K562 (cell line): Measurements from ENCODE around the gene RRAD. TPM values are rescaled to one million over a fixed set of nuclear protein-coding genes. Genes with fewer than 3 reads are reported as not detected.
A peak's percentile ranks its signal among the peaks of the same experiment; 100 is the strongest.

ENCODE experiments used
- BRCA1 ChIP-seq, 2 experiments: fragments of 450-650 bp in 1 of 2; sonication (generic) in 1 of 2; formaldehyde crosslinking in 1 of 2; IDR thresholded peaks; 2 replicates each; pipeline versions ENCODE4 v1.5.0 to v1.6.1; 2017 to 2020; ENCODE audit warnings: mild to moderate bottlenecking in 1 of 2, missing genetic modification reagents in 1 of 2
- BRD9 ChIP-seq: fragments of 450-650 bp; IDR thresholded peaks from 2 replicates; pipeline ENCODE4 v1.6.1; 2018; ENCODE audit warnings: low read depth; ENCODE audit not compliant: partially characterized antibody
- FOXA3 ChIP-seq, 2 experiments: fragments of 450-650 bp in 1 of 2; sonication (generic) in 1 of 2; formaldehyde crosslinking; IDR thresholded peaks in 1 of 2; conservative IDR thresholded peaks in 1 of 2; 2 replicates each; pipeline versions ENCODE4 v1.4.0 to v1.8.0; 2020 to 2022; ENCODE audit warnings: mild to moderate bottlenecking in 2 of 2, missing genetic modification reagents in 1 of 2
- HNRNPUL1 ChIP-seq: fragments of 200-400 bp; formaldehyde crosslinking; IDR thresholded peaks from 2 replicates; pipeline ENCODE4 v1.6.1; 2017; ENCODE audit warnings: low read length
- JUND ChIP-seq, 2 experiments: IDR thresholded peaks; 2 replicates in 1 of 2; 3 replicates in 1 of 2; pipeline ENCODE4 v1.6.1; 2011; ENCODE audit warnings: borderline replicate concordance in 2 of 2, low read depth in 2 of 2, low read length in 2 of 2, improper control_type of control experiment in 1 of 2, missing biosample characterization in 1 of 2, missing genetic modification characterization in 1 of 2, missing genetic modification reagents in 1 of 2
- MAZ ChIP-seq, 2 experiments: fragments of 450-650 bp in 1 of 2; sonication (generic) in 1 of 2; formaldehyde crosslinking; IDR thresholded peaks in 1 of 2; conservative IDR thresholded peaks in 1 of 2; 2 replicates each; pipeline versions ENCODE4 v1.4.0 to v1.5.0; 2020; ENCODE audit warnings: mild to moderate bottlenecking in 1 of 2, missing genetic modification reagents in 1 of 2
- MCM3 ChIP-seq: fragments of 450-650 bp; IDR thresholded peaks from 2 replicates; pipeline ENCODE4 v1.6.1; 2016
- NBN ChIP-seq: fragments of 450-650 bp; IDR thresholded peaks from 2 replicates; pipeline ENCODE4 v1.6.1; 2016; ENCODE audit warnings: low read depth, mild to moderate bottlenecking
- NFE2L1 ChIP-seq: fragments of 450-650 bp; IDR thresholded peaks from 2 replicates; pipeline ENCODE4 v1.6.1; 2016; ENCODE audit warnings: missing genetic modification characterization, low read depth, mild to moderate bottlenecking, missing compliant biosample characterization, moderate library complexity, borderline replicate concordance
- NFIC ChIP-seq: fragments of 450-650 bp; IDR thresholded peaks from 2 replicates; pipeline ENCODE4 v1.6.1; 2017; ENCODE audit warnings: mild to moderate bottlenecking, inconsistent platforms
- PHF8 ChIP-seq: fragments of 200-600 bp; sonication (generic); IDR thresholded peaks from 2 replicates; pipeline ENCODE4 v1.6.1; 2012; ENCODE audit warnings: mixed run types, mild to moderate bottlenecking, inconsistent platforms, low read length, moderate library complexity, borderline replicate concordance
- STAT5B ChIP-seq: fragments of 250-450 bp; sonication (Bioruptor Pico); IDR thresholded peaks from 2 replicates; pipeline ENCODE4 v1.8.0; 2021; ENCODE audit warnings: mild to moderate bottlenecking, inconsistent platforms
- U2AF2 ChIP-seq: fragments of 200-400 bp; formaldehyde crosslinking; optimal IDR thresholded peaks from 2 replicates; pipeline ENCODE3; 2017; ENCODE audit warnings: low read depth, mild to moderate bottlenecking, low read length
- XRCC5 ChIP-seq: fragments of 200-400 bp; formaldehyde crosslinking; IDR thresholded peaks from 2 replicates; pipeline ENCODE4 v1.6.1; 2017; ENCODE audit warnings: low read depth, mild to moderate bottlenecking, low read length
- ZNF133 ChIP-seq: fragments of 250-450 bp; sonication (Bioruptor Pico); IDR thresholded peaks from 2 replicates; pipeline ENCODE4 v1.4.0; 2020; ENCODE audit warnings: mild to moderate bottlenecking
- ZNF217 ChIP-seq: sonication (generic); formaldehyde crosslinking; IDR thresholded peaks from 2 replicates; pipeline ENCODE4 v1.8.0; 2022; ENCODE audit warnings: mild to moderate bottlenecking, missing genetic modification reagents
- ZNF316 ChIP-seq: fragments of 450-650 bp; IDR thresholded peaks from 2 replicates; pipeline ENCODE4 v1.6.1; 2016
- polyA plus RNA-seq, 8 experiments: library from polyadenylated mRNA; depleted of rRNA in 4 of 8; stranded (reverse) in 5 of 8; unstranded in 3 of 8; fragments of >200 nt; fragmentation: Nextera tagmentation in 2 of 8; fragmentation: Illumina TruSeq in 1 of 8; extraction: Ambion mirVana in 2 of 8; extraction: Trizol in 1 of 8; gene quantifications; 2 replicates each; pipeline versions ENCODE4 v1.2.1 to v1.2.3, GENCODE V29; 2011 to 2014; ENCODE audit warnings: inconsistent platforms in 1 of 8, missing spikeins in 1 of 8
- total RNA-seq, 7 experiments: library from RNA; depleted of rRNA in 6 of 7; stranded (reverse); fragments of >200 nt in 6 of 7; fragmentation: Illumina TruSeq in 2 of 7; extraction: Trizol in 2 of 7; gene quantifications; 2 replicates each; pipeline versions ENCODE4 v1.2.1 to v1.2.3, GENCODE V29; 2011 to 2021; ENCODE audit warnings: low replicate concordance in 1 of 7
- TF ChIP-seq, protein P1 (sequence below): fragments of 250-450 bp; sonication (Bioruptor Pico); IDR thresholded peaks from 2 replicates; pipeline ENCODE4 v1.8.0; 2022; ENCODE audit warnings: moderate library complexity, mild to moderate bottlenecking, inconsistent platforms
- TF ChIP-seq, protein P2 (sequence below): sonication (generic); formaldehyde crosslinking; IDR thresholded peaks from 2 replicates; pipeline ENCODE4 v1.8.1; 2023; ENCODE audit warnings: missing genetic modification reagents, mild to moderate bottlenecking, borderline replicate concordance
- TF ChIP-seq, protein P3 (sequence below): fragments of 450-650 bp; IDR thresholded peaks from 2 replicates; pipeline ENCODE4 v1.6.1; 2016; ENCODE audit warnings: antibody characterized with exemption

RRAD gene
- total and polyA plus RNA-seq, 9 of the 15 experiments (the other 6 are each of a cell fraction or from before 2014, with no cell fraction given) = 0.09 to 0.20 (median 0.13) TPM; not detected in 5

DNA sequence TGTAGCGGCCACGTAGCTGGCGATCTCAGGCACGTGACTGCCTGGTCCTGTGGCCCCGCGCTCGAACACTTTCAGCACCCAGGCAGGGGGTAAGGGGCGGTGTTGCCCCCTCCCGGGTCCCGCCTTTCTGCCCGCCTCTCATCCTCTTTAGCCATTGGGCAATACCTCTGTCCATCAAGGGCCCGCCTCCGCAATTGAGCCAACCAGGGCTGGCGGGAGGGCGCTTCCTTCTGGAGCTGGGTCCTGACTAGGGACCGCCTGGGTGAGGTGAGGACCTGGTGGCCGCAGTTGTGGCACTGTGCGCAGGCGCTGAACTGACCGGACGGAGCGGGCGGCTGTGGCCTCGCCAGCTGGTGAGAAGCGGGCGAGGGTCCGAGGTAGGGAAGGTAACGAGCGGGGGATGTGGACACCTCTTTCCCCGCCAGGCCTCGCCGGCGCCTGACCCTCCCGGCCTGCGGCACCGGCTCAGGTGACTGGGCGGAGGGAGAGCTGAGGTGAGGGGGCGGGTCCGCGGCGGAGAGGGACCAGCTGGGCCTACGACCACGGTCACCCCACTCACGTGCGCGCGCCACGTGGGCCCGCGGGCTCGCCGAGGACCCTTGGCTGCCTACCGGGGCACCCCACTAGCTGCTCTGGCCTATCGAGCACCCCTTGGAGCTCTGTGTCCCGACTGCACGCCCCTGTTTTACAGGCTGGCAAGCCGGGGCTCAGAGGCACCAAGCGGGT, 44.9 kb downstream of the RRAD start, which contains the start of gene PDP2 (continued):
- TF ChIP-seq, protein P1, sequence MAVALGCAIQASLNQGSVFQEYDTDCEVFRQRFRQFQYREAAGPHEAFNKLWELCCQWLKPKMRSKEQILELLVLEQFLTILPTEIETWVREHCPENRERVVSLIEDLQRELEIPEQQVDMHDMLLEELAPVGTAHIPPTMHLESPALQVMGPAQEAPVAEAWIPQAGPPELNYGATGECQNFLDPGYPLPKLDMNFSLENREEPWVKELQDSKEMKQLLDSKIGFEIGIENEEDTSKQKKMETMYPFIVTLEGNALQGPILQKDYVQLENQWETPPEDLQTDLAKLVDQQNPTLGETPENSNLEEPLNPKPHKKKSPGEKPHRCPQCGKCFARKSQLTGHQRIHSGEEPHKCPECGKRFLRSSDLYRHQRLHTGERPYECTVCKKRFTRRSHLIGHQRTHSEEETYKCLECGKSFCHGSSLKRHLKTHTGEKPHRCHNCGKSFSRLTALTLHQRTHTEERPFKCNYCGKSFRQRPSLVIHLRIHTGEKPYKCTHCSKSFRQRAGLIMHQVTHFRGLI (CRISPR knock-in tag) = no peak
- TF ChIP-seq NFIC (peak; percentile 70), ZNF217 (CRISPR knock-in tag) (no peak), U2AF2 (no peak), FOXA3 (CRISPR knock-in tag; conservative IDR thresholded peaks at IDR 0.05 in 1 of 2, IDR thresholded peaks at IDR 0.05 in 1 of 2) (0 out of 4 replicates have a peak, but pooled peaks of 1 of the 2 experiments have one; percentile 36), NFE2L1 (tag) (no peak), PHF8 (peak; percentile 77; the same call in 1 of the 2 replicates), XRCC5 (no peak), BRD9 (no peak), STAT5B (CRISPR knock-in tag) (no peak), ZNF133 (no peak), MCM3 (no peak), ZNF316 (no peak), BRCA1 (IDR thresholded peaks at IDR 0.05) (no peak), BRCA1 (CRISPR knock-in tag; IDR thresholded peaks at IDR 0.05) (no peak), NBN (peak; percentile 28; the same call in 1 of the 2 replicates), JUND (IDR thresholded peaks at IDR 0.05; ENCODE audit: borderline replicate concordance, low read depth, low read length) (0 out of 2 replicates have a peak, but pooled peaks have one; percentile 6), JUND (tag; IDR thresholded peaks at IDR 0.05; ENCODE audit: borderline replicate concordance, low read depth, low read length) (no peak), MAZ (CRISPR knock-in tag; conservative IDR thresholded peaks at IDR 0.05 in 1 of 2, IDR thresholded peaks at IDR 0.05 in 1 of 2) (peak; percentile 44 to 79), HNRNPUL1 (no peak)
- TF ChIP-seq, protein P2, sequence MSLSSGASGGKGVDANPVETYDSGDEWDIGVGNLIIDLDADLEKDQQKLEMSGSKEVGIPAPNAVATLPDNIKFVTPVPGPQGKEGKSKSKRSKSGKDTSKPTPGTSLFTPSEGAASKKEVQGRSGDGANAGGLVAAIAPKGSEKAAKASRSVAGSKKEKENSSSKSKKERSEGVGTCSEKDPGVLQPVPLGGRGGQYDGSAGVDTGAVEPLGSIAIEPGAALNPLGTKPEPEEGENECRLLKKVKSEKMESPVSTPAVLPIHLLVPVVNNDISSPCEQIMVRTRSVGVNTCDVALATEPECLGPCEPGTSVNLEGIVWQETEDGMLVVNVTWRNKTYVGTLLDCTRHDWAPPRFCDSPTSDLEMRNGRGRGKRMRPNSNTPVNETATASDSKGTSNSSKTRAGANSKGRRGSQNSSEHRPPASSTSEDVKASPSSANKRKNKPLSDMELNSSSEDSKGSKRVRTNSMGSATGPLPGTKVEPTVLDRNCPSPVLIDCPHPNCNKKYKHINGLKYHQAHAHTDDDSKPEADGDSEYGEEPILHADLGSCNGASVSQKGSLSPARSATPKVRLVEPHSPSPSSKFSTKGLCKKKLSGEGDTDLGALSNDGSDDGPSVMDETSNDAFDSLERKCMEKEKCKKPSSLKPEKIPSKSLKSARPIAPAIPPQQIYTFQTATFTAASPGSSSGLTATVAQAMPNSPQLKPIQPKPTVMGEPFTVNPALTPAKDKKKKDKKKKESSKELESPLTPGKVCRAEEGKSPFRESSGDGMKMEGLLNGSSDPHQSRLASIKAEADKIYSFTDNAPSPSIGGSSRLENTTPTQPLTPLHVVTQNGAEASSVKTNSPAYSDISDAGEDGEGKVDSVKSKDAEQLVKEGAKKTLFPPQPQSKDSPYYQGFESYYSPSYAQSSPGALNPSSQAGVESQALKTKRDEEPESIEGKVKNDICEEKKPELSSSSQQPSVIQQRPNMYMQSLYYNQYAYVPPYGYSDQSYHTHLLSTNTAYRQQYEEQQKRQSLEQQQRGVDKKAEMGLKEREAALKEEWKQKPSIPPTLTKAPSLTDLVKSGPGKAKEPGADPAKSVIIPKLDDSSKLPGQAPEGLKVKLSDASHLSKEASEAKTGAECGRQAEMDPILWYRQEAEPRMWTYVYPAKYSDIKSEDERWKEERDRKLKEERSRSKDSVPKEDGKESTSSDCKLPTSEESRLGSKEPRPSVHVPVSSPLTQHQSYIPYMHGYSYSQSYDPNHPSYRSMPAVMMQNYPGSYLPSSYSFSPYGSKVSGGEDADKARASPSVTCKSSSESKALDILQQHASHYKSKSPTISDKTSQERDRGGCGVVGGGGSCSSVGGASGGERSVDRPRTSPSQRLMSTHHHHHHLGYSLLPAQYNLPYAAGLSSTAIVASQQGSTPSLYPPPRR = no peak
- TF ChIP-seq, protein P3, sequence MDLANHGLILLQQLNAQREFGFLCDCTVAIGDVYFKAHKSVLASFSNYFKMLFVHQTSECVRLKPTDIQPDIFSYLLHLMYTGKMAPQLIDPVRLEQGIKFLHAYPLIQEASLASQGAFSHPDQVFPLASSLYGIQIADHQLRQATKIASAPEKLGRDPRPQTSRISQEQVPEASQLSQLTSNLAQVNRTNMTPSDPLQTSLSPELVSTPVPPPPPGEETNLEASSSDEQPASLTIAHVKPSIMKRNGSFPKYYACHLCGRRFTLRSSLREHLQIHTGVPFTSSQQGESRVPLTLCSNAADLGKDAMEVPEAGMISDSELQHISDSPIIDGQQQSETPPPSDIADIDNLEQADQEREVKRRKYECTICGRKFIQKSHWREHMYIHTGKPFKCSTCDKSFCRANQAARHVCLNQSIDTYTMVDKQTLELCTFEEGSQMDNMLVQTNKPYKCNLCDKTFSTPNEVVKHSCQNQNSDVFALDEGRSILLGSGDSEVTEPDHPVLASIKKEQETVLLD = peak; percentile 27; the same call in 1 of the 2 replicates
